Measurements from ENCODE around the gene OR2B6.

DNA sequence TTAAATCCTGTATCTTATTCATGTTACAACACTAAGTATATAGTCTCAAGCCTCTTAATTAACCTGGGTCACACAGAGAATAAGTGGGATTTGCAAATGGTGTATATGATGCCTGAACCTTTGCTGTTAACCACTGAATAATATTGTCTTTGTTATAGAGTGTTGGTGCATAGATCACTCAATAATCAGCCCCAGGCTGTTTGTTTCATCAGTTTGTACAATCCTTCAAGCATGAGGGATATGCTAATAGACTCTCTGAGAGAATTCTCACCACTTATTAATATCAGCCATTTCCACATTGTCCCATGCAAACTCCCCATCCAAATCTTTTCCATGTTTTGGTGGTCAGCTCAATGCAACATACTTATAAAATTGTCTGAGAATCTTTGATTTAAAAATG is 21.7 kb downstream of the OR2B6 start:
- TF ChIP-seq, protein P1, sequence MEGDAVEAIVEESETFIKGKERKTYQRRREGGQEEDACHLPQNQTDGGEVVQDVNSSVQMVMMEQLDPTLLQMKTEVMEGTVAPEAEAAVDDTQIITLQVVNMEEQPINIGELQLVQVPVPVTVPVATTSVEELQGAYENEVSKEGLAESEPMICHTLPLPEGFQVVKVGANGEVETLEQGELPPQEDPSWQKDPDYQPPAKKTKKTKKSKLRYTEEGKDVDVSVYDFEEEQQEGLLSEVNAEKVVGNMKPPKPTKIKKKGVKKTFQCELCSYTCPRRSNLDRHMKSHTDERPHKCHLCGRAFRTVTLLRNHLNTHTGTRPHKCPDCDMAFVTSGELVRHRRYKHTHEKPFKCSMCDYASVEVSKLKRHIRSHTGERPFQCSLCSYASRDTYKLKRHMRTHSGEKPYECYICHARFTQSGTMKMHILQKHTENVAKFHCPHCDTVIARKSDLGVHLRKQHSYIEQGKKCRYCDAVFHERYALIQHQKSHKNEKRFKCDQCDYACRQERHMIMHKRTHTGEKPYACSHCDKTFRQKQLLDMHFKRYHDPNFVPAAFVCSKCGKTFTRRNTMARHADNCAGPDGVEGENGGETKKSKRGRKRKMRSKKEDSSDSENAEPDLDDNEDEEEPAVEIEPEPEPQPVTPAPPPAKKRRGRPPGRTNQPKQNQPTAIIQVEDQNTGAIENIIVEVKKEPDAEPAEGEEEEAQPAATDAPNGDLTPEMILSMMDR (IDR thresholded peaks at IDR 0.05), result no peak
- no peak for TF ChIP-seq ZFX (IDR thresholded peaks at IDR 0.05; ENCODE audit: borderline replicate concordance)
